Fibroblast of gingiva (primary cell): ENCODE results near the gene TNFAIP8L2.

Experiments
- DNase-seq: peaks from one replicate; pipeline ENCODE4 v3.0.0-alpha.2; 2011; ENCODE audit warnings: low read depth

Gene TNFAIP8L2

GRCh38 chr1:151156515-151156819, at the start of gene TNFAIP8L2:
TNFAIP8L2 (plus strand) TSS chr1:151156649; CDS start chr1:151158698, 2,049 bp downstream.
- DNase-seq, result no peak

- no peak for DNase-seq
Measured at GRCh38 chr1:151106894-151107293, 49.6 kb upstream of the TNFAIP8L2 start.

GRCh38 chr1:151108331-151108730, 48.1 kb upstream of the TNFAIP8L2 start:
- no peak for DNase-seq

- no peak for DNase-seq
Measured at GRCh38 chr1:151113877-151114276, 42.6 kb upstream of the TNFAIP8L2 start.

GRCh38 chr1:151124763-151125403, 31.6 kb upstream of the TNFAIP8L2 start:
- DNase-seq, result no peak

GRCh38 chr1:151128800-151129199, 27.6 kb upstream of the TNFAIP8L2 start:
- DNase-seq, result no peak

- peak; percentile 39 for DNase-seq
Measured at GRCh38 chr1:151130987-151131586, 25.4 kb upstream of the TNFAIP8L2 start.

- no peak for DNase-seq
Measured at GRCh38 chr1:151131701-151132334, 24.6 kb upstream of the TNFAIP8L2 start.

- no peak for DNase-seq
Measured at GRCh38 chr1:151132335-151133017, 24.0 kb upstream of the TNFAIP8L2 start.

- no peak for DNase-seq
Measured at GRCh38 chr1:151133018-151133806, 23.2 kb upstream of the TNFAIP8L2 start.

GRCh38 chr1:151134396-151134795, 22.1 kb upstream of the TNFAIP8L2 start:
- DNase-seq, result no peak

GRCh38 chr1:151134991-151135390, 21.5 kb upstream of the TNFAIP8L2 start:
- DNase-seq, result no peak

- DNase-seq, result no peak
Measured at GRCh38 chr1:151135433-151136385, 20.7 kb upstream of the TNFAIP8L2 start.

- DNase-seq, result no peak
Measured at GRCh38 chr1:151137789-151138188, 18.7 kb upstream of the TNFAIP8L2 start.

- DNase-seq, result no peak
Measured at GRCh38 chr1:151142411-151143056, 13.9 kb upstream of the TNFAIP8L2 start.

- DNase-seq, result no peak
Measured at GRCh38 chr1:151143057-151143435, 13.4 kb upstream of the TNFAIP8L2 start.

GRCh38 chr1:151143986-151144385, 12.5 kb upstream of the TNFAIP8L2 start:
- DNase-seq, result no peak

- DNase-seq, result no peak
Measured at GRCh38 chr1:151144474-151145303, 11.8 kb upstream of the TNFAIP8L2 start.

GRCh38 chr1:151145304-151146071, 11.0 kb upstream of the TNFAIP8L2 start:
- peak; percentile 9 for DNase-seq
